ENCODE data around the gene FSTL5. TPM values are rescaled to one million over a fixed set of nuclear protein-coding genes. Genes with fewer than 3 reads are reported as not detected.

The FSTL5 gene
- total RNA-seq, 4 donors from 2014 or later = 0.33 to 0.52 (median 0.40) TPM

- TF ChIP-seq, protein P1, sequence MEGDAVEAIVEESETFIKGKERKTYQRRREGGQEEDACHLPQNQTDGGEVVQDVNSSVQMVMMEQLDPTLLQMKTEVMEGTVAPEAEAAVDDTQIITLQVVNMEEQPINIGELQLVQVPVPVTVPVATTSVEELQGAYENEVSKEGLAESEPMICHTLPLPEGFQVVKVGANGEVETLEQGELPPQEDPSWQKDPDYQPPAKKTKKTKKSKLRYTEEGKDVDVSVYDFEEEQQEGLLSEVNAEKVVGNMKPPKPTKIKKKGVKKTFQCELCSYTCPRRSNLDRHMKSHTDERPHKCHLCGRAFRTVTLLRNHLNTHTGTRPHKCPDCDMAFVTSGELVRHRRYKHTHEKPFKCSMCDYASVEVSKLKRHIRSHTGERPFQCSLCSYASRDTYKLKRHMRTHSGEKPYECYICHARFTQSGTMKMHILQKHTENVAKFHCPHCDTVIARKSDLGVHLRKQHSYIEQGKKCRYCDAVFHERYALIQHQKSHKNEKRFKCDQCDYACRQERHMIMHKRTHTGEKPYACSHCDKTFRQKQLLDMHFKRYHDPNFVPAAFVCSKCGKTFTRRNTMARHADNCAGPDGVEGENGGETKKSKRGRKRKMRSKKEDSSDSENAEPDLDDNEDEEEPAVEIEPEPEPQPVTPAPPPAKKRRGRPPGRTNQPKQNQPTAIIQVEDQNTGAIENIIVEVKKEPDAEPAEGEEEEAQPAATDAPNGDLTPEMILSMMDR (IDR thresholded peaks at IDR 0.05) = no peak
- TF ChIP-seq EP300 (IDR thresholded peaks at IDR 0.05) = no peak
- TF ChIP-seq POLR2A (IDR thresholded peaks at IDR 0.05; ENCODE audit: low read depth) = no peak
- no peak for TF ChIP-seq POLR2AphosphoS5 (IDR thresholded peaks at IDR 0.05)
- no peak for DNase-seq (ENCODE audit: extremely low spot score)
- 72% methylated on average over 1 of the region's 1 CpG for WGBS
- H3K9me3 ChIP-seq = no peaks in the 10 kb centered on the region
- H3K27ac ChIP-seq (replicated peaks in 1 of 4) = no peak overlapping the region
- H3K27me3 ChIP-seq = no peaks in the 10 kb centered on the region
- H3K4me3 ChIP-seq = no peak overlapping the region
- intact Hi-C loops (cut with DNase I) = no loop called here
- no peaks in the 10 kb centered on the region for H3K36me3 ChIP-seq
- no peaks in the 10 kb centered on the region for H3K4me1 ChIP-seq
Measured at GRCh38 chr4:161856711-161857326, 307.0 kb downstream of the FSTL5 start.

DNA sequence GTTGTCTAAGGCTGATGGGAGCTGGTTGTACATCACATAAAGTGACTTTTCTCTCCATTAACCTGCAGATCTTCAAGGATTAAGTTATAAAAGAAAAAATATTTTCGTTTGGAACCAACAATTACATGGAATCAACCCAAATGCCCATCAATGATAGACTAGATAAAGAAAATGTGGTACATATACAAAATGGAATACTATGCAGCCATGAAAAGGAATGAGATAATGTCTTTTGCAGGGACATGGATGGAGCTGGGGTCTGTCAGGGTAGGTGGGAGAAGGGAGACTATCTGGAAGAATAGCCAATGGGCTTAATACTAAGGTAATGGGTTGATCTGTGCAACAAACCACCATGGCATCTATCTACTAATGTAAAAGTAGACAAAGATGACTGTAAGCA lies 313.2 kb downstream of the FSTL5 start:
- Histone ChIP-seq H3K9me3 (peaks cover 0 to 6% (median 0%) of the 10 kb centered on the region in 4 donors), H3K36me3 (no peaks in the 10 kb centered on the region), H3K4me1 (no peaks in the 10 kb centered on the region), H3K27ac (replicated peaks in 1 of 4) (no peak overlapping the region), H3K4me3 (no peak overlapping the region), H3K27me3 (no peaks in the 10 kb centered on the region)
- intact Hi-C loops (cut with DNase I) = no loop called here
- DNase-seq (ENCODE audit: extremely low spot score) = no peak
- no peak for TF ChIP-seq POLR2AphosphoS5 (IDR thresholded peaks at IDR 0.05)
- 31% methylated on average over 1 of the region's 1 CpG for WGBS

DNA sequence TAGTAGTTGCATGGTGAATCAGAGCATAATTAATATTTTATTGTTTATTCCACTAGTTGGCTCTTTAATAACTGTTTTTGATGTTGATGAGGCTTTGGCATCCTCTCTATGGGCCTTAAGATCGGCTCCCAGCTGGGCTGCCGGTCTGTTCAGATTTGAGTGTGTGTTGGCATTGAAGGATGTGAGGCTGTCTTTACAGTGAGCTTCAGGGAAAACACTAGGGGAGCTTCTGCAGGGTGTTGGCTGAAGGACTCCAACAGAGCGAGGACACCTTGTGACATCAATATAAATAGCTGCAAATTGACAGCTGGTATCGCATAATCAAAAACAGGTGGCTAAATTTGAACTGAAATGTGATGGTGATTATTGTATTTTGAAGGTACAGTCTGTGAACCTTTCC lies 322.0 kb downstream of the FSTL5 start:
- no peak overlapping the region for H3K27ac ChIP-seq (replicated peaks in 1 of 4)
- H3K9me3 ChIP-seq = no peaks in the 10 kb centered on the region
- intact Hi-C loops (cut with DNase I) = no loop called here
- no peak for DNase-seq (ENCODE audit: extremely low spot score)
- no peaks in the 10 kb centered on the region for H3K4me1 ChIP-seq
- H3K36me3 ChIP-seq = no peaks in the 10 kb centered on the region
- TF ChIP-seq EP300 (IDR thresholded peaks at IDR 0.05) (no peak), POLR2A (IDR thresholded peaks at IDR 0.05; ENCODE audit: low read depth) (no peak), POLR2AphosphoS5 (IDR thresholded peaks at IDR 0.05) (no peak)
- TF ChIP-seq, protein P1 (IDR thresholded peaks at IDR 0.05) = no peak
- H3K4me3 ChIP-seq = no peak overlapping the region
- 69% methylated on average over 4 of the region's 4 CpGs for WGBS
- H3K27me3 ChIP-seq = no peaks in the 10 kb centered on the region

DNA sequence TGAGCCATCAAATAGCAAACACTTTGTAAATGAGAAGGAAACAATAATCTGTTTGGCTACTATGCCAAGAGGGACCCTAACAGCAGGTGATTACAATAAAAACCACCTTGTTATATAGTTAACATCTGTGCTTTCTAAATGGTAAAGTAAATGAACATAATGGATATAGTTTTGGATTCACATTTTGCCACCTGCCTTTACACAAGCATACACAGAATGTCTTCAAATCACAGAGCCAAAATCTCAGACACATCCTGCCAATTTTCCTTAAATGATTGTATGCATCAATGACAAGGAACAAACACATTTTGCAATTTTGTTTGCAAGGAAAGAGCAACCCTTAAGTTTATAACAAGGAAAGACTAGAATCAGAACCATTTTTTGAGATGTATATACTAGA lies 334.2 kb downstream of the FSTL5 start:
- TF ChIP-seq POLR2A (IDR thresholded peaks at IDR 0.05; ENCODE audit: low read depth) = no peak
- Histone ChIP-seq H3K9me3 (no peaks in the 10 kb centered on the region), H3K27ac (replicated peaks in 1 of 4) (no peak overlapping the region), H3K4me1 (no peaks in the 10 kb centered on the region), H3K4me3 (no peak overlapping the region), H3K36me3 (no peaks in the 10 kb centered on the region), H3K27me3 (no peaks in the 10 kb centered on the region)
- no peak for DNase-seq (ENCODE audit: extremely low spot score)
- intact Hi-C loops (cut with DNase I) = no loop called here

- intact Hi-C loops (cut with DNase I) = no loop called here
- Histone ChIP-seq H3K4me1 (no peaks in the 10 kb centered on the region), H3K27ac (replicated peaks in 1 of 4) (no peak overlapping the region), H3K36me3 (no peaks in the 10 kb centered on the region), H3K4me3 (no peak overlapping the region), H3K9me3 (peaks cover 0 to 4% (median 2%) of the 10 kb centered on the region in 4 donors), H3K27me3 (no peaks in the 10 kb centered on the region)
- TF ChIP-seq, protein P1 (IDR thresholded peaks at IDR 0.05) = no peak
- TF ChIP-seq POLR2A (IDR thresholded peaks at IDR 0.05; ENCODE audit: low read depth) = no peak
- no peak for TF ChIP-seq EP300 (IDR thresholded peaks at IDR 0.05)
- TF ChIP-seq POLR2AphosphoS5 (IDR thresholded peaks at IDR 0.05) = no peak
- no peak for DNase-seq (ENCODE audit: extremely low spot score)
- 81% methylated on average over 1 of the region's 1 CpG for WGBS
Measured at GRCh38 chr4:161828061-161828460, 335.7 kb downstream of the FSTL5 start.

DNA sequence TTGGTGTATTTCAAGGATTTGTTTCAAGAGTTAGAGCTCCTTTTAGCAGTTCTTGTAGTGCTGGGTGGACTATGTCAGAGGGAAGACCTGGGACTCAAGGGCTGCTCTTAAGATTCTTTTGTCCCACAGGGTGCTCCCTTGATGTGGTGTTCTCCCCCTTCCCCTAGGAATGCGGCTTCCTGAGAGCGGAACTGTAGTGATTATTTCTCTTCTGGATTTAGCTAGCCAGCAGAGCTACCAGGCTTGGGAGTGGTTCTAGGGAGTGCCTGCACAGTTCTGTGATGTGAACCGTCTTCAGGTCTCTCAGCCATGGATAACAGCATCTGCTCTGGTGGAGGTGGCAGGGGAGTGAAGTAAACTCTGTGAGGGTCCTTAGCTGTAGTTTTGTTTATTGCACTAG lies 336.8 kb downstream of the FSTL5 start:
- Histone ChIP-seq H3K4me3 (no peak overlapping the region), H3K27me3 (no peaks in the 10 kb centered on the region), H3K9me3 (peaks cover 0 to 12% (median 3%) of the 10 kb centered on the region in 4 donors), H3K4me1 (no peaks in the 10 kb centered on the region), H3K27ac (replicated peaks in 1 of 4) (no peak overlapping the region), H3K36me3 (no peaks in the 10 kb centered on the region)
- intact Hi-C loops (cut with DNase I) = no loop called here
- DNase-seq (ENCODE audit: extremely low spot score) = no peak
- 73% methylated on average over 3 of the region's 3 CpGs for WGBS
- TF ChIP-seq POLR2A (IDR thresholded peaks at IDR 0.05; ENCODE audit: low read depth) (no peak), POLR2AphosphoS5 (IDR thresholded peaks at IDR 0.05) (no peak), EP300 (IDR thresholded peaks at IDR 0.05) (no peak)
- TF ChIP-seq, protein P1 (IDR thresholded peaks at IDR 0.05) = no peak
